HG02943 (cell line): ENCODE measurements around the gene SKIDA1.

Experiments used
- ATAC-seq: cut with Tn5 transposase; IDR thresholded peaks from one replicate; pipeline ENCODE4 v1.9.1; 2021; ENCODE audit warnings: mild to moderate bottlenecking, low read depth, moderate library complexity; ENCODE audit not compliant: unreplicated experiment

Gene SKIDA1

GRCh38 chr10:21487416-21488180 lies 37.9 kb downstream of the SKIDA1 start:
- no peak for ATAC-seq

- ATAC-seq: no peak
Measured at GRCh38 chr10:21482821-21483220, 42.7 kb downstream of the SKIDA1 start.

GRCh38 chr10:21481407-21481806 lies 44.1 kb downstream of the SKIDA1 start:
- no peak for ATAC-seq

GRCh38 chr10:21479570-21480315 lies 45.7 kb downstream of the SKIDA1 start:
- no peak for ATAC-seq

- no peak for ATAC-seq
Measured at GRCh38 chr10:21475393-21475792, 50.1 kb downstream of the SKIDA1 start.

GRCh38 chr10:21473541-21473940 lies 51.9 kb downstream of the SKIDA1 start:
- no peak for ATAC-seq

- no peak for ATAC-seq
Measured at GRCh38 chr10:21473135-21473534, 52.3 kb downstream of the SKIDA1 start.

- no peak for ATAC-seq
Measured at GRCh38 chr10:21468086-21468485, 57.4 kb downstream of the SKIDA1 start.

- no peak for ATAC-seq
Measured at GRCh38 chr10:21467633-21468032, 57.8 kb downstream of the SKIDA1 start.

- ATAC-seq: no peak
Measured at GRCh38 chr10:21464134-21464533, 61.3 kb downstream of the SKIDA1 start.
